HFFc6 (cell line): Measurements from ENCODE around the gene TSPAN11. TPM values are rescaled to one million over a fixed set of nuclear protein-coding genes. Genes with fewer than 3 reads are reported as not detected.

Experiments
- DNase-seq: peaks from one replicate; pipeline ENCODE4 v3.0.0-alpha.2; 2018
- H3K27ac Mint-ChIP-seq: 2 replicates; pipeline ENCODE4 v1.8.0; 2020; ENCODE audit warnings: mild to moderate bottlenecking, mixed read lengths
- H3K27me3 Mint-ChIP-seq: 2 replicates; pipeline ENCODE4 v1.8.0; 2021; ENCODE audit warnings: mild to moderate bottlenecking, moderate library complexity, mixed read lengths; ENCODE audit not compliant: insufficient read depth
- H3K36me3 Mint-ChIP-seq: 2 replicates; pipeline ENCODE4 v1.8.0; 2021; ENCODE audit warnings: low read depth, mixed read lengths
- H3K4me1 Mint-ChIP-seq: 2 replicates; pipeline ENCODE4 v1.8.0; 2020; ENCODE audit warnings: low read depth, mixed read lengths
- H3K4me3 Mint-ChIP-seq: 2 replicates; pipeline ENCODE4 v1.8.0; 2020; ENCODE audit warnings: mild to moderate bottlenecking, moderate library complexity, mixed read lengths
- H3K9me3 Mint-ChIP-seq: 2 replicates; pipeline ENCODE4 v1.8.0; 2020; ENCODE audit warnings: mild to moderate bottlenecking, mixed read lengths
- total RNA-seq, 6 experiments: library from RNA; stranded (reverse); fragmentation: NEBNext Ultra II Directional; extraction: Animal tissue kit (Norgen Biotek cat#: 25700); gene quantifications; 2 replicates in 1 of 6; 3 replicates in 5 of 6; pipeline ENCODE4 v1.2.3, GENCODE V29; 2021
- TF ChIP-seq, protein P1 (sequence below): fragments of 200-600 bp; sonication (generic); IDR thresholded peaks from 2 replicates; pipeline ENCODE4 v1.5.0; 2021; ENCODE audit warnings: antibody characterized with exemption, mild to moderate bottlenecking

Gene TSPAN11
- total RNA-seq, 6 experiments from 2014 or later, result 0.17 to 0.18 TPM; not detected in 4

DNA sequence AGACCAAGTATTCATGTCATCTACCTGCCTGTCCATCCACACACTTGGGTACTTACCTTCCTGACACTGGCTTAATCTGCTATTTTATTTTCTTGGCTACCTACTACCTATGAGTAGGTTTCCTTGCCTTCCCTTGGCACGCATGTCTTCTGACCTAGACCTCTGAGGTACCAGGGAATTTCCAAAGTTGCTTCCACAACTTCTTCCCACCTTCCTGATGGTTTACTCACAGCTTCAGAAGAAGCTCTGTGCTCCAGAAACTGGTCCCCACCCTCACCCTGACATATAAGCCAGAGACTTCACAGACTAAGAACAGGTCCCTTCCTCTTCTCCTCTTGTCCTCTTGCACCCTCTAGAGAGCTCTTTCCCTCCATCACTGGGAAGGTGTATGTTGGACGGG, 111.4 kb downstream of the TSPAN11 start:
- Mint-ChIP-seq H3K4me3 (no peak overlapping the region), H3K27ac (no peak overlapping the region), H3K9me3 (no peaks in the 10 kb centered on the region), H3K27me3 (peaks cover 21% of the 10 kb centered on the region), H3K4me1 (peaks cover 31% of the 10 kb centered on the region), H3K36me3 (no peaks in the 10 kb centered on the region)
- TF ChIP-seq, protein P1, sequence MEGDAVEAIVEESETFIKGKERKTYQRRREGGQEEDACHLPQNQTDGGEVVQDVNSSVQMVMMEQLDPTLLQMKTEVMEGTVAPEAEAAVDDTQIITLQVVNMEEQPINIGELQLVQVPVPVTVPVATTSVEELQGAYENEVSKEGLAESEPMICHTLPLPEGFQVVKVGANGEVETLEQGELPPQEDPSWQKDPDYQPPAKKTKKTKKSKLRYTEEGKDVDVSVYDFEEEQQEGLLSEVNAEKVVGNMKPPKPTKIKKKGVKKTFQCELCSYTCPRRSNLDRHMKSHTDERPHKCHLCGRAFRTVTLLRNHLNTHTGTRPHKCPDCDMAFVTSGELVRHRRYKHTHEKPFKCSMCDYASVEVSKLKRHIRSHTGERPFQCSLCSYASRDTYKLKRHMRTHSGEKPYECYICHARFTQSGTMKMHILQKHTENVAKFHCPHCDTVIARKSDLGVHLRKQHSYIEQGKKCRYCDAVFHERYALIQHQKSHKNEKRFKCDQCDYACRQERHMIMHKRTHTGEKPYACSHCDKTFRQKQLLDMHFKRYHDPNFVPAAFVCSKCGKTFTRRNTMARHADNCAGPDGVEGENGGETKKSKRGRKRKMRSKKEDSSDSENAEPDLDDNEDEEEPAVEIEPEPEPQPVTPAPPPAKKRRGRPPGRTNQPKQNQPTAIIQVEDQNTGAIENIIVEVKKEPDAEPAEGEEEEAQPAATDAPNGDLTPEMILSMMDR, result no peak
- DNase-seq, result no peak

DNA sequence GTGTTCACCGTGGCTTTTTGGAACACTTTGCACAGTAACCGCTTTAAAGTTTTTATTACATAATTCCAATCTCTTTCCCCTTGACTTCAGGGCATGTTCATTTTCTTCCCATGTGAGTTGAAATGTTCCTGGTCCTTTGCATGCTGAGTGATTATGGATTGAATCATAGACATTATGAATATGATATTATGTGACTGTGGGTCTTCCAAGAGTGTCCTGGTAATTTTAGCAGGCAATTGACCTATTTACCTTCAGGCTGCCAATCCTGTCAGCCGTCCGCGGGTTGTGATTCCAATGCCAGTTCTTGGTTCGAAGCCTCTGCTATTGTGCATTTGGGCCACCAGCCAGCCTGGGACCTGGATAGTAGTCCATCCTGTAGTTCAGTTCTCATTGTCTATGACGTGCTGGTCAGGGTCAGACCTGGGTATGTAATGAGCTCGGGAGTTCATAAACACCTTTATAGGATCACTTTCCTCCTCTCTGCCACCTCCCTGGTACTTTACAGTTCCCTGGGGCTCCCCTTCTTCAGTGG, 114.6 kb downstream of the TSPAN11 start:
- H3K4me1 Mint-ChIP-seq, result peaks cover 6% of the 10 kb centered on the region
- TF ChIP-seq, protein P1, result no peak
- no peaks in the 10 kb centered on the region for H3K9me3 Mint-ChIP-seq
- H3K27ac Mint-ChIP-seq, result no peak overlapping the region
- H3K36me3 Mint-ChIP-seq, result no peaks in the 10 kb centered on the region
- DNase-seq, result no peak
- H3K4me3 Mint-ChIP-seq, result no peak overlapping the region
- H3K27me3 Mint-ChIP-seq, result peaks cover 9% of the 10 kb centered on the region

Other genes with a start within 250 kb of the TSPAN11 start
- 10 to 100 TPM; 44.4 to 53.3 (median 44.7) TPM for gene IPO8, start 230.9 kb upstream of the TSPAN11 start, total RNA-seq
- 10 to 100 TPM; 13.3 to 21.4 (median 19.1) TPM for gene CAPRIN2, start 171.8 kb upstream of the TSPAN11 start, total RNA-seq
- 10 to 100 TPM; 14.1 to 23.1 (median 20.5) TPM for gene DDX11, start 147.1 kb downstream of the TSPAN11 start, total RNA-seq